Spinal cord (tissue), 10 donors: ENCODE data around the gene PLLP. TPM values are rescaled to one million over a fixed set of nuclear protein-coding genes. Genes with fewer than 3 reads are reported as not detected.

Experiments used
- DNase-seq, 6 donors: peaks; one replicate each; pipeline versions ENCODE4 v3.0.0 to v3.0.0-alpha.2; 2013 to 2015; ENCODE audit warnings: low spot score in 6 of 6, low read depth in 4 of 6
- H3K27ac ChIP-seq: one replicate; pipeline ENCODE4 v1.5.1; 2013; ENCODE audit warnings: low read depth, low read length, control low read depth
- H3K27me3 ChIP-seq: one replicate; pipeline ENCODE4 v1.6.1; 2013; ENCODE audit warnings: low read length; ENCODE audit not compliant: control insufficient read depth, insufficient read depth
- H3K36me3 ChIP-seq: one replicate; pipeline ENCODE4 v1.6.1; 2013; ENCODE audit warnings: low read length; ENCODE audit not compliant: control insufficient read depth, insufficient read depth
- H3K4me1 ChIP-seq: one replicate; pipeline ENCODE4 v1.6.1; 2013; ENCODE audit warnings: low read length; ENCODE audit not compliant: control insufficient read depth, insufficient read depth
- H3K4me3 ChIP-seq: one replicate; pipeline ENCODE4 v1.5.1; 2013; ENCODE audit warnings: low read depth, low read length, control low read depth
- H3K9me3 ChIP-seq: one replicate; pipeline ENCODE4 v1.6.1; 2013; ENCODE audit warnings: low read length; ENCODE audit not compliant: control insufficient read depth, insufficient read depth
- WGBS: methylation state at CpG from one replicate; pipeline ENCODE4 v1.1.5; 2013; ENCODE audit warnings: missing lambda C conversion rate; ENCODE audit not compliant: insufficient coverage; 5-methylcytosine and 5-hydroxymethylcytosine counted together
- polyA plus RNA-seq, 2 donors: library from polyadenylated mRNA; unstranded; fragments of 120-200 nt; gene quantifications; one replicate each; pipeline ENCODE4 v1.2.1, GENCODE V29; 2013; ENCODE audit not compliant: insufficient read length in 2 of 2
- total RNA-seq, 2 donors: library from RNA; depleted of rRNA in 1 of 2; stranded (reverse); fragments of 120-200 nt in 1 of 2; fragments of >200 nt in 1 of 2; gene quantifications; one replicate each; pipeline versions ENCODE4 v1.2.3 to v1.2.4, GENCODE V29; 2013 to 2014
- donor health status: healthy.

The PLLP gene
- total and polyA plus RNA-seq, 4 donors = 19.1 to 38.1 (median 29.3) TPM

GRCh38 chr16:57304169-57305061, 19.9 kb upstream of the PLLP start:
- Histone ChIP-seq H3K9me3 (no peaks in the 10 kb centered on the region), H3K27ac (peak overlapping the region; percentile 3)
- 72% methylated on average over 12 of the region's 16 CpGs for WGBS

GRCh38 chr16:57303910-57304168, 19.4 kb upstream of the PLLP start:
- no peak overlapping the region for H3K4me3 ChIP-seq
- H3K9me3 ChIP-seq = no peaks in the 10 kb centered on the region
- peaks cover 28% of the 10 kb centered on the region for H3K4me1 ChIP-seq
- no peaks in the 10 kb centered on the region for H3K27me3 ChIP-seq
- DNase-seq = no peak
- H3K27ac ChIP-seq = peak overlapping the region; percentile 3
- H3K36me3 ChIP-seq = no peaks in the 10 kb centered on the region
- WGBS = 90% methylated on average over 3 of the region's 4 CpGs

More at GRCh38 chr16:57304169-57305061, 19.9 kb upstream of the PLLP start:
- Histone ChIP-seq H3K27me3 (no peaks in the 10 kb centered on the region), H3K36me3 (no peaks in the 10 kb centered on the region), H3K4me1 (peaks cover 26% of the 10 kb centered on the region), H3K4me3 (no peak overlapping the region)
- no peak for DNase-seq

GRCh38 chr16:57303021-57303909, 18.8 kb upstream of the PLLP start:
- Histone ChIP-seq H3K4me3 (no peak overlapping the region), H3K36me3 (no peaks in the 10 kb centered on the region), H3K4me1 (peaks cover 28% of the 10 kb centered on the region), H3K27me3 (no peaks in the 10 kb centered on the region), H3K27ac (no peak overlapping the region), H3K9me3 (no peaks in the 10 kb centered on the region)
- no peak for DNase-seq
- WGBS = 97% methylated on average over 4 of the region's 4 CpGs

- DNase-seq = no peak
- WGBS = 43% methylated on average over 15 of the region's 19 CpGs
- Histone ChIP-seq H3K9me3 (no peaks in the 10 kb centered on the region), H3K4me1 (peaks cover 28% of the 10 kb centered on the region), H3K36me3 (no peaks in the 10 kb centered on the region), H3K27me3 (no peaks in the 10 kb centered on the region), H3K4me3 (peak overlapping the region; percentile 38), H3K27ac (peak overlapping the region; percentile 97)
These were observed 16.8 kb upstream of the PLLP start for GRCh38 chr16:57301126-57301817.

GRCh38 chr16:57300387-57301125, 16.1 kb upstream of the PLLP start:
- Histone ChIP-seq H3K36me3 (no peaks in the 10 kb centered on the region), H3K9me3 (no peaks in the 10 kb centered on the region), H3K4me3 (peak overlapping the region; percentile 67), H3K27me3 (no peaks in the 10 kb centered on the region), H3K27ac (peak overlapping the region; percentile 97), H3K4me1 (peaks cover 27% of the 10 kb centered on the region)
- peak; percentile 97 to 100 (median 100) for DNase-seq
- WGBS = under 1% methylated on average over 29 of the region's 36 CpGs

- no peaks in the 10 kb centered on the region for H3K36me3 ChIP-seq
- under 1% methylated on average over 17 of the region's 35 CpGs for WGBS
- H3K27ac ChIP-seq = peak overlapping the region; percentile 97
- DNase-seq = peak; percentile 75 to 98 (median 88)
- H3K9me3 ChIP-seq = no peaks in the 10 kb centered on the region
- no peaks in the 10 kb centered on the region for H3K27me3 ChIP-seq
- H3K4me3 ChIP-seq = peak overlapping the region; percentile 67
- peaks cover 22% of the 10 kb centered on the region for H3K4me1 ChIP-seq
These were observed 15.4 kb upstream of the PLLP start for GRCh38 chr16:57299719-57300386.

- Histone ChIP-seq H3K4me1 (peaks cover 20% of the 10 kb centered on the region), H3K36me3 (no peaks in the 10 kb centered on the region), H3K4me3 (peak overlapping the region; percentile 67), H3K27me3 (no peaks in the 10 kb centered on the region), H3K9me3 (no peaks in the 10 kb centered on the region), H3K27ac (peak overlapping the region; percentile 97)
- 21% methylated on average over 11 of the region's 14 CpGs for WGBS
- DNase-seq = peak in 2 of 6 donors; percentile 29 to 35
These were observed 14.7 kb upstream of the PLLP start for GRCh38 chr16:57299009-57299718.

GRCh38 chr16:57297856-57298255, 13.4 kb upstream of the PLLP start:
- Histone ChIP-seq H3K9me3 (no peaks in the 10 kb centered on the region), H3K4me3 (no peak overlapping the region), H3K4me1 (peaks cover 20% of the 10 kb centered on the region), H3K27me3 (no peaks in the 10 kb centered on the region), H3K27ac (no peak overlapping the region), H3K36me3 (no peaks in the 10 kb centered on the region)
- WGBS = 69% methylated on average over 9 of the region's 13 CpGs
- DNase-seq = no peak
